ENCODE data around the gene MDP1. TPM values are rescaled to one million over a fixed set of nuclear protein-coding genes. Genes with fewer than 3 reads are reported as not detected.

The MDP1 gene
- total and polyA plus RNA-seq, 2 of the 8 experiments (the other 6 are each of a cell fraction or from before 2014, with no cell fraction given) = 17.7 to 32.2 TPM

- CTCF ChIA-PET (ENCODE audit: partially characterized antibody) = interaction anchor here (0.9 to 1.5 kb wide), 4 partner anchors 10 to 135 kb away, joined by 3 to 5 read pairs (median 4); partner anchors contain the start of genes CIDEB and IRF9
- no peak for FAIRE-seq
- peak overlapping the region in 1 of 4 experiments; percentile 37; a peak in 2 of 7 replicates for H3K9ac ChIP-seq (replicated peaks in 1 of 4; ENCODE audit: extremely low read depth in 1 of 4, low read depth in 3 of 4, low read length in 3 of 4)
- no peak for TF ChIP-seq CHD1 (IDR thresholded peaks at IDR 0.05; ENCODE audit: low read depth, low read length)
- no peak for TF ChIP-seq SIX5 (IDR thresholded peaks at IDR 0.05; ENCODE audit: low read depth, low read length)
- no peak for TF ChIP-seq TCF12 (IDR thresholded peaks at IDR 0.05; ENCODE audit: low read depth, low read length)
- no peak for TF ChIP-seq JUND (IDR thresholded peaks at IDR 0.05; ENCODE audit: low read length)
- TF ChIP-seq SP1 (IDR thresholded peaks at IDR 0.05; ENCODE audit: low read depth, low read length) = no peak
- TF ChIP-seq KDM4A (IDR thresholded peaks at IDR 0.05; ENCODE audit: low read depth, low read length, severe bottlenecking) = no peak
- no peak for TF ChIP-seq SIN3A (conservative IDR thresholded peaks at IDR 0.05 in 1 of 2, IDR thresholded peaks at IDR 0.05 in 1 of 2; ENCODE audit: low read depth in 1 of 2, low read length in 2 of 2)
- no peak for TF ChIP-seq GABPA (IDR thresholded peaks at IDR 0.05; ENCODE audit: borderline replicate concordance, insufficient read depth, low read length)
- TF ChIP-seq HDAC2 (IDR thresholded peaks at IDR 0.05; ENCODE audit: borderline replicate concordance in 1 of 2, low read depth in 2 of 2, low read length in 2 of 2) = no peak
- no peak for TF ChIP-seq USF2 (IDR thresholded peaks at IDR 0.05; ENCODE audit: low read length)
- TF ChIP-seq CREB1 (IDR thresholded peaks at IDR 0.05) = no peak
- no peak for TF ChIP-seq RBBP5 (IDR thresholded peaks at IDR 0.05; ENCODE audit: borderline replicate concordance, low read depth, low read length)
Measured at GRCh38 chr14:24172871-24173281, 43.0 kb downstream of the MDP1 start.

More at GRCh38 chr14:24172871-24173281, 43.0 kb downstream of the MDP1 start:
- no peak overlapping the region for H4K91ac ChIP-seq (replicated peaks; ENCODE audit: insufficient read length, low read length)
- DNase-seq (ENCODE audit: low read depth in 1 of 2, low spot score in 2 of 2) = no peak
- H3K4me1 ChIP-seq (replicated peaks in 1 of 4; ENCODE audit: control insufficient read depth in 3 of 4, insufficient read depth in 4 of 4, low read length in 3 of 4) = peaks cover 0 to 9% (median 7%) of the 10 kb centered on the region in 4 experiments; a peak in 4 of 7 replicates
- H2BK5ac ChIP-seq (ENCODE audit: low read depth, low read length) = no peak overlapping the region
- no peaks in the 10 kb centered on the region for H3K27me3 ChIP-seq (replicated peaks in 1 of 4; ENCODE audit: control insufficient read depth in 3 of 4, extremely low read depth in 1 of 4, insufficient read depth in 3 of 4, low read length in 3 of 4)
- 71% methylated on average over 20 of the region's 20 CpGs; no CpG with 5 or more reads in 1 of the 2 experiments for WGBS, 2 experiments (ENCODE audit: extremely low coverage in 1 of 2, insufficient coverage in 1 of 2, insufficient read length in 1 of 2, insufficient replicate concordance in 2 of 2, low coverage in 1 of 2, low lambda C conversion rate in 2 of 2, missing lambda C conversion rate in 1 of 2)
- H3K4me2 ChIP-seq (ENCODE audit: insufficient read depth in 1 of 2, low read depth in 2 of 2, low read length in 2 of 2) = peak overlapping the region; percentile 75 to 96
- H4K20me1 ChIP-seq (replicated peaks in 1 of 2; ENCODE audit: control insufficient read depth in 1 of 2, insufficient read depth in 2 of 2, low read length in 2 of 2) = peaks cover 0 to 3% of the 10 kb centered on the region in 2 experiments
- peak overlapping the region; percentile 55; the same call in 1 of the 2 replicates for H2BK12ac ChIP-seq (ENCODE audit: low read depth, low read length)
- no peaks in the 10 kb centered on the region for H3K79me1 ChIP-seq (ENCODE audit: low read depth, low read length)
- no peak overlapping the region for H3K14ac ChIP-seq (ENCODE audit: insufficient read length)
- no peaks in the 10 kb centered on the region for H3K79me2 ChIP-seq (ENCODE audit: control insufficient read depth in 1 of 2, insufficient read depth in 2 of 2, low read length in 2 of 2)
- H3K23ac ChIP-seq (ENCODE audit: insufficient read length) = no peak overlapping the region
- no peak overlapping the region for H2AK5ac ChIP-seq (ENCODE audit: low read depth, low read length)
- H3K56ac ChIP-seq (replicated peaks; ENCODE audit: insufficient read length, low read depth, low read length) = no peak overlapping the region
- peak overlapping the region; percentile 62 to 77 (median 71); a peak in 7 of 8 replicates for H3K4me3 ChIP-seq (ENCODE audit: extremely low read depth in 1 of 4, insufficient read depth in 2 of 4, low read depth in 3 of 4, low read length in 4 of 4)
- H3K36me3 ChIP-seq (ENCODE audit: control insufficient read depth in 2 of 4, insufficient read depth in 4 of 4, low read length in 3 of 4) = peaks cover 0 to 4% (median 0%) of the 10 kb centered on the region in 4 experiments; a peak in 3 of 8 replicates
- no peaks in the 10 kb centered on the region for H3K9me3 ChIP-seq (ENCODE audit: insufficient read depth in 2 of 2, low read depth in 1 of 2, low read length in 1 of 2)
- no peak overlapping the region for H3K4ac ChIP-seq (replicated peaks; ENCODE audit: insufficient read length, low read depth, low read length)
- H2BK15ac ChIP-seq (ENCODE audit: low read length) = no peak overlapping the region
- H4K8ac ChIP-seq (ENCODE audit: extremely low read depth, insufficient read depth, low read length) = peak overlapping the region; percentile 59; the same call in 1 of the 2 replicates
- no peak overlapping the region for H2BK20ac ChIP-seq (ENCODE audit: low read length)
- no peak overlapping the region for H3K18ac ChIP-seq (ENCODE audit: extremely low read depth, low read length)
- POLR2A ChIA-PET (ENCODE audit: partially characterized antibody) = interaction anchor here (0.8 to 10.7 kb wide), 14 partner anchors 8 to 161 kb away, joined by 3 to 158 read pairs (median 5); partner anchors contain the start of genes CARMIL3, CHMP4A, IPO4 and IRF9
- peaks cover 5% of the 10 kb centered on the region; the same call in 1 of the 2 replicates for H3K23me2 ChIP-seq (ENCODE audit: low read depth, low read length)
- no peak overlapping the region for H2BK120ac ChIP-seq (replicated peaks; ENCODE audit: low read depth, low read length)
- H2AFZ ChIP-seq (ENCODE audit: low read length) = no peak overlapping the region
- no peak overlapping the region for H4K5ac ChIP-seq (ENCODE audit: insufficient read length, low read depth, low read length)
- H3K27ac ChIP-seq (ENCODE audit: low read depth, low read length) = no peak overlapping the region

All from H1 (cell line).